ENCODE data around the gene SBSN.
A peak's percentile ranks its signal among the peaks of the same experiment; 100 is the strongest.

Gene SBSN

GRCh38 chr19:35511337-35511736 lies 16.8 kb downstream of the SBSN start:
- DNase-seq (ENCODE audit: low spot score in 2 of 2): no peak
- no peak overlapping the region for H3K27ac Mint-ChIP-seq
- H3K27me3 Mint-ChIP-seq: peaks cover 18% of the 10 kb centered on the region
- no peaks in the 10 kb centered on the region for H3K9me3 Mint-ChIP-seq
- peaks cover 15% of the 10 kb centered on the region for H3K4me1 Mint-ChIP-seq
- no peaks in the 10 kb centered on the region for H3K36me3 Mint-ChIP-seq
- no peak for ATAC-seq (ENCODE audit: low read depth)
- H3K4me3 Mint-ChIP-seq: no peak overlapping the region

GRCh38 chr19:35510626-35510964 lies 17.5 kb downstream of the SBSN start:
- ATAC-seq (ENCODE audit: low read depth) (no peak), DNase-seq (ENCODE audit: low spot score in 2 of 2) (no peak)
- Mint-ChIP-seq H3K27me3 (peaks cover 22% of the 10 kb centered on the region), H3K4me1 (peaks cover 15% of the 10 kb centered on the region), H3K27ac (peak overlapping the region; percentile 56), H3K36me3 (no peaks in the 10 kb centered on the region), H3K9me3 (no peaks in the 10 kb centered on the region), H3K4me3 (peak overlapping the region; percentile 79)

- peak overlapping the region; percentile 79 for H3K4me3 Mint-ChIP-seq
- no peaks in the 10 kb centered on the region for H3K36me3 Mint-ChIP-seq
- peaks cover 22% of the 10 kb centered on the region for H3K27me3 Mint-ChIP-seq
Observed at GRCh38 chr19:35509861-35510625, 18.1 kb downstream of the SBSN start.

GRCh38 chr19:35509018-35509652 lies 19.0 kb downstream of the SBSN start:
- H3K36me3 Mint-ChIP-seq: no peaks in the 10 kb centered on the region
- H3K9me3 Mint-ChIP-seq: no peaks in the 10 kb centered on the region
- ATAC-seq (ENCODE audit: low read depth) (peak; percentile 65), DNase-seq (ENCODE audit: low spot score in 2 of 2) (no peak)
- H3K27ac Mint-ChIP-seq: no peak overlapping the region
- H3K4me3 Mint-ChIP-seq: peak overlapping the region; percentile 79
- H3K4me1 Mint-ChIP-seq: peaks cover 12% of the 10 kb centered on the region
- H3K27me3 Mint-ChIP-seq: peaks cover 19% of the 10 kb centered on the region

More at GRCh38 chr19:35509861-35510625, 18.1 kb downstream of the SBSN start:
- peak; percentile 74 to 86 for DNase-seq (ENCODE audit: low spot score in 2 of 2)
- peaks cover 15% of the 10 kb centered on the region for H3K4me1 Mint-ChIP-seq
- peak overlapping the region; percentile 56 for H3K27ac Mint-ChIP-seq
- H3K9me3 Mint-ChIP-seq: no peaks in the 10 kb centered on the region
- peak; percentile 83 for ATAC-seq (ENCODE audit: low read depth)

GRCh38 chr19:35508129-35508528 lies 20.0 kb downstream of the SBSN start:
- no peaks in the 10 kb centered on the region for H3K36me3 Mint-ChIP-seq
- no peak overlapping the region for H3K27ac Mint-ChIP-seq
- ATAC-seq (ENCODE audit: low read depth): no peak
- peaks cover 12% of the 10 kb centered on the region for H3K4me1 Mint-ChIP-seq
- H3K4me3 Mint-ChIP-seq: no peak overlapping the region
- no peak for DNase-seq (ENCODE audit: low spot score in 2 of 2)
- no peaks in the 10 kb centered on the region for H3K9me3 Mint-ChIP-seq
- peaks cover 17% of the 10 kb centered on the region for H3K27me3 Mint-ChIP-seq

- Mint-ChIP-seq H3K27me3 (peaks cover 16% of the 10 kb centered on the region), H3K36me3 (no peaks in the 10 kb centered on the region), H3K4me3 (no peak overlapping the region), H3K4me1 (peaks cover 12% of the 10 kb centered on the region), H3K9me3 (no peaks in the 10 kb centered on the region), H3K27ac (no peak overlapping the region)
- ATAC-seq (ENCODE audit: low read depth) (no peak), DNase-seq (ENCODE audit: low spot score in 2 of 2) (no peak)
Observed at GRCh38 chr19:35507561-35507960, 20.6 kb downstream of the SBSN start.

- Mint-ChIP-seq H3K4me1 (peaks cover 12% of the 10 kb centered on the region), H3K4me3 (no peak overlapping the region), H3K9me3 (no peaks in the 10 kb centered on the region), H3K36me3 (no peaks in the 10 kb centered on the region), H3K27ac (no peak overlapping the region), H3K27me3 (peaks cover 18% of the 10 kb centered on the region)
- no peak for ATAC-seq (ENCODE audit: low read depth)
- no peak for DNase-seq (ENCODE audit: low spot score in 2 of 2)
Observed at GRCh38 chr19:35506011-35506410, 22.1 kb downstream of the SBSN start.

GRCh38 chr19:35502751-35503150 lies 25.4 kb downstream of the SBSN start:
- Mint-ChIP-seq H3K27ac (no peak overlapping the region), H3K36me3 (no peaks in the 10 kb centered on the region), H3K9me3 (no peaks in the 10 kb centered on the region), H3K4me3 (no peak overlapping the region), H3K27me3 (peaks cover 26% of the 10 kb centered on the region), H3K4me1 (no peaks in the 10 kb centered on the region)
- ATAC-seq (ENCODE audit: low read depth): no peak
- DNase-seq (ENCODE audit: low spot score in 2 of 2): no peak

- Mint-ChIP-seq H3K27me3 (peaks cover 23% of the 10 kb centered on the region), H3K36me3 (no peaks in the 10 kb centered on the region), H3K4me3 (no peak overlapping the region), H3K9me3 (no peaks in the 10 kb centered on the region), H3K4me1 (no peaks in the 10 kb centered on the region), H3K27ac (no peak overlapping the region)
- no peak for DNase-seq (ENCODE audit: low spot score in 2 of 2)
- ATAC-seq (ENCODE audit: low read depth): no peak
Observed at GRCh38 chr19:35501684-35502083, 26.4 kb downstream of the SBSN start.

GRCh38 chr19:35500611-35501010 lies 27.5 kb downstream of the SBSN start:
- no peaks in the 10 kb centered on the region for H3K4me1 Mint-ChIP-seq
- H3K36me3 Mint-ChIP-seq: no peaks in the 10 kb centered on the region
- no peak overlapping the region for H3K27ac Mint-ChIP-seq
- H3K4me3 Mint-ChIP-seq: no peak overlapping the region
- no peaks in the 10 kb centered on the region for H3K9me3 Mint-ChIP-seq
- peaks cover 17% of the 10 kb centered on the region for H3K27me3 Mint-ChIP-seq
- no peak for DNase-seq (ENCODE audit: low spot score in 2 of 2)
- ATAC-seq (ENCODE audit: low read depth): no peak

GRCh38 chr19:35498984-35499527 lies 29.1 kb downstream of the SBSN start:
- ATAC-seq (ENCODE audit: low read depth) (no peak), DNase-seq (ENCODE audit: low spot score in 2 of 2) (no peak)
- Mint-ChIP-seq H3K9me3 (no peaks in the 10 kb centered on the region), H3K4me3 (no peak overlapping the region), H3K27ac (no peak overlapping the region), H3K4me1 (peaks cover 7% of the 10 kb centered on the region), H3K36me3 (no peaks in the 10 kb centered on the region), H3K27me3 (peaks cover 16% of the 10 kb centered on the region)

- DNase-seq (ENCODE audit: low spot score in 2 of 2): no peak
- H3K9me3 Mint-ChIP-seq: no peaks in the 10 kb centered on the region
- no peak overlapping the region for H3K27ac Mint-ChIP-seq
- peaks cover 14% of the 10 kb centered on the region for H3K27me3 Mint-ChIP-seq
- no peaks in the 10 kb centered on the region for H3K36me3 Mint-ChIP-seq
- peaks cover 7% of the 10 kb centered on the region for H3K4me1 Mint-ChIP-seq
- no peak overlapping the region for H3K4me3 Mint-ChIP-seq
- no peak for ATAC-seq (ENCODE audit: low read depth)
Observed at GRCh38 chr19:35498220-35498619, 29.9 kb downstream of the SBSN start.

GRCh38 chr19:35497406-35497805 lies 30.7 kb downstream of the SBSN start:
- Mint-ChIP-seq H3K27me3 (peaks cover 12% of the 10 kb centered on the region), H3K4me1 (peaks cover 7% of the 10 kb centered on the region), H3K4me3 (no peak overlapping the region), H3K27ac (no peak overlapping the region), H3K36me3 (no peaks in the 10 kb centered on the region), H3K9me3 (no peaks in the 10 kb centered on the region)
- ATAC-seq (ENCODE audit: low read depth) (no peak), DNase-seq (ENCODE audit: low spot score in 2 of 2) (no peak)

GRCh38 chr19:35495107-35496064 lies 32.7 kb downstream of the SBSN start:
- H3K27me3 Mint-ChIP-seq: peaks cover 11% of the 10 kb centered on the region
- no peaks in the 10 kb centered on the region for H3K36me3 Mint-ChIP-seq
- H3K4me3 Mint-ChIP-seq: peak overlapping the region; percentile 52
- no peaks in the 10 kb centered on the region for H3K9me3 Mint-ChIP-seq
- no peak overlapping the region for H3K27ac Mint-ChIP-seq
- ATAC-seq (ENCODE audit: low read depth) (peak; percentile 97), DNase-seq (ENCODE audit: low spot score in 2 of 2) (peak; percentile 65 to 73)
- peaks cover 7% of the 10 kb centered on the region for H3K4me1 Mint-ChIP-seq
